SK-N-SH (cell line): Measurements from ENCODE around the gene LILRB5. TPM values are rescaled to one million over a fixed set of nuclear protein-coding genes. Genes with fewer than 3 reads are reported as not detected.

ENCODE experiments used
- CTCF ChIA-PET: fragments of 300-600, 350-600 bp; formaldehyde crosslinking; extraction: SDS; loops from one replicate; lab custom pipeline; 2021; lab: Yijun Ruan, JAX
- POLR2A ChIA-PET: fragments of 350-600 bp; sonication (Branson Sonifier 250); formaldehyde crosslinking; extraction: SDS; loops from one replicate; lab custom pipeline; 2020; ENCODE audit warnings: antibody characterized with exemption, inconsistent platforms; lab: Yijun Ruan, JAX
- DNase-seq: peaks from one replicate; pipeline ENCODE4 v3.0.0; 2012
- H2AFZ ChIP-seq: fragments of 200-600 bp; sonication (generic); 2 replicates; pipeline ENCODE4 v1.8.1; 2016; ENCODE audit warnings: antibody characterized with exemption, mild to moderate bottlenecking, low read depth
- H3F3A ChIP-seq: fragments of 200-600 bp; sonication (generic); replicated peaks from 2 replicates; pipeline ENCODE3; 2016; ENCODE audit warnings: antibody characterized with exemption, mild to moderate bottlenecking; ENCODE audit not compliant: insufficient read depth
- H3K27ac ChIP-seq, 2 experiments: fragments of 200-500 bp in 1 of 2; fragments of 200-600 bp in 1 of 2; sonication (Bioruptor generic) in 1 of 2; sonication (generic), shearing (Covaris generic) in 1 of 2; 2 replicates each; pipeline versions ENCODE4 v1.5.1 to v1.6.1; 2014 to 2016; ENCODE audit warnings: low read depth in 2 of 2, inconsistent platforms in 1 of 2, low read length in 1 of 2, mild to moderate bottlenecking in 1 of 2, mixed read lengths in 1 of 2
- H3K27me3 ChIP-seq: fragments of 200-600 bp; sonication (generic), shearing (Covaris generic); 2 replicates; pipeline ENCODE4 v1.6.1; 2016; ENCODE audit warnings: mixed run types; ENCODE audit not compliant: insufficient read depth
- H3K36me3 ChIP-seq, 2 experiments: fragments of 200-500 bp in 1 of 2; fragments of 200-600 bp in 1 of 2; sonication (Bioruptor generic) in 1 of 2; sonication (generic) in 1 of 2; replicated peaks in 1 of 2; 2 replicates each; pipeline versions ENCODE3 to v1.5.1; 2014 to 2016; ENCODE audit warnings: low read length in 1 of 2, mild to moderate bottlenecking in 1 of 2; ENCODE audit not compliant: insufficient read depth in 2 of 2, control insufficient read depth in 1 of 2
- H3K4me1 ChIP-seq, 2 experiments: fragments of 200-500 bp in 1 of 2; fragments of 200-600 bp in 1 of 2; sonication (Bioruptor generic) in 1 of 2; sonication (generic), shearing (Covaris generic) in 1 of 2; 2 replicates each; pipeline versions ENCODE4 v1.5.1 to v1.6.1; 2014 to 2016; ENCODE audit warnings: low read depth in 1 of 2, low read length in 1 of 2, mixed run types in 1 of 2; ENCODE audit not compliant: insufficient read depth in 2 of 2, control insufficient read depth in 1 of 2
- H3K4me2 ChIP-seq: fragments of 200-600 bp; sonication (generic), shearing (Covaris generic); 2 replicates; pipeline ENCODE4 v1.6.1; 2017; ENCODE audit warnings: mixed run types
- H3K4me3 ChIP-seq, 2 experiments: fragments of 200-500 bp in 1 of 2; fragments of 200-600 bp in 1 of 2; sonication (Bioruptor generic) in 1 of 2; sonication (generic), shearing (Covaris generic) in 1 of 2; 2 replicates each; pipeline versions ENCODE4 v1.5.1 to v1.8.1; 2014 to 2016; ENCODE audit warnings: low read depth in 2 of 2, inconsistent platforms in 1 of 2, low read length in 1 of 2, mild to moderate bottlenecking in 1 of 2, mixed read lengths in 1 of 2, moderate library complexity in 1 of 2
- H3K79me2 ChIP-seq: fragments of 200-600 bp; sonication (generic); 2 replicates; pipeline ENCODE4 v1.8.1; 2017; ENCODE audit warnings: mild to moderate bottlenecking; ENCODE audit not compliant: insufficient read depth
- H3K9ac ChIP-seq: fragments of 200-600 bp; sonication (generic); 2 replicates; pipeline ENCODE4 v1.6.1; 2017; ENCODE audit warnings: mixed run types
- H3K9me2 ChIP-seq: fragments of 200-600 bp; sonication (generic); 2 replicates; pipeline ENCODE4 v1.6.1; 2017; ENCODE audit warnings: mixed run types
- H3K9me3 ChIP-seq: fragments of 200-600 bp; sonication (generic); 2 replicates; pipeline ENCODE4 v1.6.1; 2017; ENCODE audit warnings: mixed run types, mild to moderate bottlenecking, moderate library complexity
- H4K20me1 ChIP-seq: fragments of 200-600 bp; sonication (generic); 2 replicates; pipeline ENCODE4 v1.6.1; 2017; ENCODE audit warnings: mild to moderate bottlenecking, mixed run types; ENCODE audit not compliant: insufficient read depth
- CHD2 ChIP-seq: fragments of 150-350 bp; IDR thresholded peaks from 2 replicates; pipeline ENCODE4 v1.6.1; 2018; ENCODE audit warnings: low read length; ENCODE audit not compliant: partially characterized antibody
- CTCF ChIP-seq: fragments of 200-600 bp; sonication (generic); IDR thresholded peaks from 2 replicates; pipeline ENCODE4 v1.6.1; 2017; ENCODE audit warnings: antibody characterized with exemption, mild to moderate bottlenecking, moderate library complexity
- ELF1 ChIP-seq: IDR thresholded peaks from 2 replicates; pipeline ENCODE4 v1.4.0; 2012
- EP300 ChIP-seq, 2 experiments: IDR thresholded peaks; 2 replicates each; pipeline versions ENCODE4 v1.4.0 to v1.6.1; 2012; ENCODE audit warnings: borderline replicate concordance in 1 of 2, low read depth in 1 of 2, low read length in 1 of 2
- FOXJ3 ChIP-seq: sonication (generic); formaldehyde crosslinking; IDR thresholded peaks from 2 replicates; pipeline ENCODE4 v1.5.1; 2020; ENCODE audit warnings: mild to moderate bottlenecking, missing genetic modification reagents
- FOXM1 ChIP-seq: IDR thresholded peaks from 2 replicates; pipeline ENCODE4 v1.4.0; 2012; ENCODE audit warnings: low read depth, mild to moderate bottlenecking
- GABPA ChIP-seq: IDR thresholded peaks from 2 replicates; pipeline ENCODE4 v1.4.0; 2012; ENCODE audit warnings: low read depth, mild to moderate bottlenecking
- GATA2 ChIP-seq: sonication (generic); formaldehyde crosslinking; IDR thresholded peaks from 2 replicates; pipeline ENCODE4 v1.5.0; 2020; ENCODE audit warnings: mild to moderate bottlenecking, missing genetic modification reagents
- IRF3 ChIP-seq: fragments of 150-350 bp; IDR thresholded peaks from 2 replicates; pipeline ENCODE4 v1.6.1; 2016; ENCODE audit warnings: mild to moderate bottlenecking, low read depth, low read length
- JUND ChIP-seq: IDR thresholded peaks from 2 replicates; pipeline ENCODE4 v1.4.0; 2012
- MAX ChIP-seq: IDR thresholded peaks from 2 replicates; pipeline ENCODE4 v1.4.0; 2012; ENCODE audit warnings: low read depth
- MEF2A ChIP-seq: IDR thresholded peaks from 2 replicates; pipeline ENCODE4 v1.4.0; 2012; ENCODE audit warnings: low read depth, borderline replicate concordance
- MXI1 ChIP-seq: IDR thresholded peaks from 2 replicates; pipeline ENCODE4 v1.6.1; 2012; ENCODE audit warnings: mild to moderate bottlenecking, low read depth, low read length, improper control_type of control experiment
- NRF1 ChIP-seq: IDR thresholded peaks from 2 replicates; pipeline ENCODE4 v1.6.1; 2012; ENCODE audit warnings: low read depth, mild to moderate bottlenecking, low read length
- PBX3 ChIP-seq: IDR thresholded peaks from 2 replicates; pipeline ENCODE4; 2012
- RCOR1 ChIP-seq: fragments of 150-350 bp; IDR thresholded peaks from 2 replicates; pipeline ENCODE4 v1.6.1; 2017; ENCODE audit warnings: antibody characterized with exemption, low read length
- TCF12 ChIP-seq: IDR thresholded peaks from 2 replicates; pipeline ENCODE4 v1.4.0; 2012
- USF1 ChIP-seq: IDR thresholded peaks from 2 replicates; pipeline ENCODE4 v1.4.0; 2012; ENCODE audit warnings: low read depth, borderline replicate concordance
- YY1 ChIP-seq: IDR thresholded peaks from 2 replicates; pipeline ENCODE4 v1.4.0; 2012; ENCODE audit warnings: low read depth, mild to moderate bottlenecking
- ZBTB33 ChIP-seq: IDR thresholded peaks from 2 replicates; pipeline ENCODE4 v1.4.0; 2012; ENCODE audit warnings: low read depth, borderline replicate concordance
- WGBS: methylation state at CpG from one replicate; pipeline ENCODE4 v1.1.6; 2017; ENCODE audit warnings: low lambda C conversion rate; 5-methylcytosine and 5-hydroxymethylcytosine counted together
- polyA plus RNA-seq, 3 experiments: library from polyadenylated mRNA; depleted of rRNA; stranded (reverse); fragments of >200 nt; gene quantifications; 2 replicates each; pipeline ENCODE4 v1.2.3, GENCODE V29; 2012

The LILRB5 gene
- polyA plus RNA-seq, 1 of the 3 experiments (the other 2 are of a cell fraction): not detected

GRCh38 chr19:54262066-54262465, 5.0 kb upstream of the LILRB5 start:
- WGBS: 13% methylated on average over 11 of the region's 11 CpGs
- H3K4me2 ChIP-seq: no peak overlapping the region
- no peak for DNase-seq
- H3K27ac ChIP-seq: no peak overlapping the region
- peaks cover 5% of the 10 kb centered on the region for H3F3A ChIP-seq
- no peaks in the 10 kb centered on the region for H3K36me3 ChIP-seq
- no peaks in the 10 kb centered on the region for H3K4me1 ChIP-seq
- no peaks in the 10 kb centered on the region for H3K9me2 ChIP-seq
- H3K27me3 ChIP-seq: peaks cover 56% of the 10 kb centered on the region
- no peak for TF ChIP-seq PBX3
- no peak for TF ChIP-seq MXI1
- no peak for TF ChIP-seq GATA2 (CRISPR knock-in tag)
- no peak for TF ChIP-seq USF1
- no peak for TF ChIP-seq YY1
- TF ChIP-seq FOXM1: no peak
- no peak for TF ChIP-seq ZBTB33
- no peak for TF ChIP-seq MAX
- no peak for TF ChIP-seq TCF12
- TF ChIP-seq JUND: no peak
- TF ChIP-seq FOXJ3: no peak
- no peak for TF ChIP-seq RCOR1
- no peak for TF ChIP-seq CHD2
- TF ChIP-seq IRF3: no peak
- TF ChIP-seq GABPA: no peak
- TF ChIP-seq NRF1: no peak
- no peak for TF ChIP-seq CTCF
- no peak for TF ChIP-seq ELF1
- TF ChIP-seq MEF2A: no peak
- TF ChIP-seq EP300 (IDR thresholded peaks at IDR 0.05; ENCODE audit: borderline replicate concordance in 1 of 2, low read depth in 1 of 2, low read length in 1 of 2): no peak
- TF ChIP-seq, all 33 proteins: peak for 0
- ChIA-PET CTCF (no interaction called here), POLR2A (no interaction called here)
- no peak overlapping the region for H3K9ac ChIP-seq
- no peaks in the 10 kb centered on the region for H4K20me1 ChIP-seq
- no peaks in the 10 kb centered on the region for H3K9me3 ChIP-seq
- no peak overlapping the region for H3K4me3 ChIP-seq
- no peak overlapping the region for H2AFZ ChIP-seq
- no peaks in the 10 kb centered on the region for H3K79me2 ChIP-seq
